GM18507 (cell line): ENCODE measurements around the gene CIP2A.
"Not testable (repeated sequence)": the region's sequence is repeated elsewhere in the genome, so short reads cannot be mapped to it uniquely, and the experiment has no call there.

Experiments
- DNase-seq: peaks from one replicate; pipeline ENCODE4 v3.0.0; 2011; ENCODE audit warnings: low read depth; ENCODE audit not compliant: insufficient read length; ENCODE audit errors: extremely low spot score
- FAIRE-seq: peaks from 2 replicates; lab custom pipeline; 2011; peaks lifted over from hg19 to GRCh38; lab: Jason Lieb, UNC

The CIP2A gene

DNA sequence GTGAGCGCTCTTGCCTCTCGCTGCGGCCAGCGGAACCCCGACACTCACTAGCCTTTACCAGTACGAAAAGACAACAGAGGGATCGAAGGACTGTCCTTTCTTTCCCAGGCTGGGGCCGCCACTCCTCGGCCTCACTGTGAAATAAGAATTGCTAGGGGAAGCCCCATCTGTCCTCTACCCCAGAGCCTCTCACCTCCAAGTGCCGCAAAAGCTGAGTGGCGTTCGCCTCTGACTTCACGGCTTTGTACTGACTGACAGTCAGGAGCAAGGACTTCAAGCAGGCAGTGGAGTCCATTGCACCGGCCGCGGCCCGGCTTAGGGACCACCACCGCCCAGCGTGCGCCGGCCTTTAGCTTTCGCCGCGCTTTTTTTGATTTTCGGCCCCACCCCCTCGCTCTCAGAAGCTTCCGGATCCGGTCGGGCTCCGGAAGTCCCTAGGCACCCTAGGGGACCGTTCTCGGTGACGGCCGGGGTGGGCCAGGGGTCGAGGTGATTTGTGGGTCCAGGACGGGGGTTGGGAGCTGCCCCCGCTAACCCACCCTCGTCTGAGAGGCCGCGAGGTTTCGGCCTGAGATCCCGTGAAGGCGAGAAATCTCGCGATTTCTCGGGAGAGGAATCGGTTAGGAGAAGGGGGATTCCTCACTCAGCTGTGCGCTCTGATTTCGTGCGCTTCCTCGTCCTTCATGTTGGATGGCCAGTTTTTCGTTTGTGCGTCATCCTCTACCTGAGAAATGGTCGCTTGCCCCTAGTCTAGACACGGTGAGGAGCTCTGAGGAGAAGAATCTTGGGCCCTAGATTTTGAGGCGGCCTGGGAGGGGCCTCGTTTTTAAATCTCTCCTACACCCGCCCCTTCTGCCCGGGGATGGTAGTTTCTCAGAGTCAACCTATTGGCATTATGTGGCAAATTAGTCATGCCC lies at the start of gene CIP2A, which contains the start of gene DZIP3:
Gene CIP2A (minus strand): TSS at position 358 of the 917 bp plus-strand sequence. CDS start 63 bp downstream, at position 295.
Gene DZIP3 (plus strand): TSS at position 642 of the 917 bp plus-strand sequence. CDS start 15,685 bp downstream, outside the sequence.
- FAIRE-seq (peak; percentile 94), DNase-seq (peak; percentile 83)

DNA sequence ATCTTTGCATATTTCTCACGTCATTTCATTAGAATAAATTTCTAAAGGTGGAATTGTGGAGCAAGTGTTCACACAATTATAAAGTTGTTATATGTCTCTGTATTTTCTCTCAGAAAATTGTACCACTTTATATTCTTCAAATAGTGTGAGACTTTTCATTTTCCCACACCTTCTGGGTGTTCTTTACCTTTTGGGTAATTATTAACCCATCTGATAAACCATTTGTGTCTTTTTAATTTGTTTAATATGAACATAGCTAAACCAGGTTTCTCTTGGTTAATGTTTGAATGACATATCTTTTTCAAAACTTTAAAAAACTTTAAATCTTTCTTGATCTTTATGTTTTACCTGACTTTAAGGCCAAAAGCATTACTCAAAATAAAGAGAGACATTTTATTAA lies 40.7 kb upstream of the CIP2A start:
- no peak for DNase-seq
- FAIRE-seq = no peak

DNA sequence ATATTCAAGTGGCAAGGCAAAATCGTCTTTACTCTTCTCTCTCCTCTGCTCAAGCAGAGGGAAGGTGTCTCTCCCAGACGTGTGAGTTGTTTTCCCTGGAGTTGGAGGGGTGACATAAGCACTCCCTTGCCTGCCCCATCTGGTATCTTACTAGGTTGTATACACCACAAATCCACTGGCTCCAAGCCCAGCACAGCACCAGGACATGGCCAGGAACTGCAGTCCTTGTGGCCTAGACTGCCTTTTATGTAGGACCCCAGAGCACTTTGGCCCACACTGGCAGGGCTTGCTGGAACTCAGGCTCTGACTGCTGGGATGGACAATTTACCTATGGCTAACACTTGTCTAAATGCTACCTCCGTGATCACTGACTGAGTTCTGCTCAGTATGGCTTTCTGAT lies 34.3 kb upstream of the CIP2A start:
- DNase-seq = no peak
- no peak for FAIRE-seq

DNA sequence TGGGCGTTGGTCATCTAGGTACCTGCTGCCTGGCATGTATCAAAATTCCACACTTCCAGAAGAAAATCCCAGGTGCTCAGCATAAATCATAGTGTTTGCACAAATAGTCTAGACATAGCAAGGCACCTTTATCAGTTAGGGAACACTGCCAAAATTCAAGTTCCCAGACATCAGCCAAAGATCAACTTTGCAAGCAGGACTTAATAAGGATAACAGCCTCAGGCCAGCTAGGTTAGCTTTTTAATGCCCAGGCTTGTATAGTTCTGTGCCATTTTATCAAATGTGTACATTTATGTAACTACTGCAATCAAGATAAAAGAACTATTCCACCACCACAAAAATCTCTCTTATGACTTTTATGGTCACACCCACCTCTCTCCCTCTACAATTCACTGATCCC lies 31.0 kb upstream of the CIP2A start:
- FAIRE-seq (no peak), DNase-seq (no peak)

DNA sequence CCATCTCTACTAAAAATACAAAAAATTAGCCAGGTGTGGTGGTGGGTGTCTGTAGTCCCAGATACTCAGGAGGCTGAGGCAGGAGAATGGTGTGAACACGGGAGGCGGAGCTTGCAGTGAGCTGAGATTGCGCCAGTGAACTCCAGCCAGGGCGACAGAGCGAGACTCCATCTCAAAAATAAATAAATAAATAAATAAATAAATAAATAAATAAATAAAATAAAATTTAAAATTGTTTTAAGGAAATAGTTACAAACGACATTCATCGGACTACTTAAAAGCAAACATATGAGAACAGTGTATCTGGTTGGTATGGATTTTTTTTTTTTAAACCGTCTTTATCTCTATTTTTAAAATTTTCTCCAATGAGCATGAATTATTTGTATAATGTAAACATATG lies 26.9 kb upstream of the CIP2A start:
- not testable (repeated sequence) for DNase-seq, FAIRE-seq

DNA sequence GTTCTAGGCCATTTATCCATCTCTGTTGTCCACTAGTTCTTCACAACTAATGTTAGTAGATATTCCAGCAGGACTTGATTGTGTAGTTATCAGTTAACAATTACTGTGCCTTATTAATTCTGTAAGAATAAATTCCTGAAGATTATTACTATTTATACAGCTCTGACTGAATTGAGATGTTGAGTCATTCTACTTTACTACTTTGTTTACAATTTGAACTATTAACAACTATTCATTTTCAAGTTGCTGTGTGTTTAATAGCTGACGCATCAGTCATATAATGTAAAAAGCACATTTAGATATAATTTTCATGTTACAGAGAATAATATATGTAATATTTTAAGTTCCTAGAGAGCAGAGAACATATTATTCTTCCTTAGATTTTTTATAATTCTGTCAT lies 21.4 kb upstream of the CIP2A start:
- FAIRE-seq (no peak), DNase-seq (no peak)

DNA sequence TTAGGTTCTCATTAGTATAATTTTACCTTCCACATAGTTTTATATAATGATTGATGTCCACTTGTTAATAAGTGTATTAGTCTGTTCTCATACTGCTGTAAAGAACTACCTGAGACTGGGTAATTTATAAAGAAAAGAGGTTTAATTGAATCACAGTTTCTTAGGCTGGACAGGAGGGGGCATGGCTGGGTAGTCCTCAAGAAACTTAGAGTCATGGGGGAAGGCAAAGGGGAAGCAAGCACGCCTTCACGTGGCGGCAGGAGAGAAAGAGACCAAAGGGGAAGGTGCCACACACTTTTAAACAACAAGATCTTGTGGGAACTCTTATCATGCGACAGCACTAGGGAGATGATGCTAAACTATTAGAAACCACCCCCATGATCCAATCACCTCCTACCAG lies 19.5 kb upstream of the CIP2A start:
- FAIRE-seq (no peak), DNase-seq (no peak)

DNA sequence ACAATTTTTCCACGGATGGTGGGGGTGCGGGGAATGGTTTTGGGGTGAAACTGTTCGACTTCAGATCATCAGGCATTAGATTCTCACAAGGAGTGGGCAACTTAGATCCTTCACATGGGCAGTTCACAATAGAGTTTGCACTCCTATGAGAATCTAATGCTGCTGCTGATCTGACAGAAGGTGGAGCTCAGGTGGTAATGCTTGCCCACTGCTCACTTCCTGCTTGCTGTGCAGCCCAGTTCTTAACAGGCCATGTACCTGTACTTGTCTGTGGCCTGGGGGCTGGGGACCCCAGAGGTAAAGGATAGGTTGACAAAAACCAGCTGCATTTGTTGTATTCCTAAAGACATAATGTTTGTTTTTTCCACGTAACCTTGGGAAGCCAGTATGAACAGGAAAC lies 16.3 kb upstream of the CIP2A start:
- DNase-seq (no peak), FAIRE-seq (no peak)

DNA sequence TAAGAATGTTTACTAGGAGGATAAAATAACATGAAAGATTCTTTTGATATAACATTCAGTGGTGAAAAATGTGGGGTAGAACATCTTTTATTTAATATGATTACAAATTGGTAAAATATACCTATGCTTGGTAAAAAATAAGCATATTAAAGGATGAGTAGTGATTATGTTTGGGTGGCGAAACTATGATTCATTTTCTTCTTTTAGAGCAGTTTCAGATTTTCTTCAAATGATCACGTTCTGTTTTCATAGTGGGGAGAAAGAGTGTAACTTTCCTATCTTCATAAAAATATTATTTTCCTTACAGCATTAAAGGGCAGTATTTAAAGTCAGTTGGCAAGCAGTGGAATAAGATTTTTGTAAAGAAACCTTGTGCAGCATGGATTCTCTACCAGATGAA lies 15.8 kb upstream of the CIP2A start:
- FAIRE-seq (no peak), DNase-seq (no peak)

DNA sequence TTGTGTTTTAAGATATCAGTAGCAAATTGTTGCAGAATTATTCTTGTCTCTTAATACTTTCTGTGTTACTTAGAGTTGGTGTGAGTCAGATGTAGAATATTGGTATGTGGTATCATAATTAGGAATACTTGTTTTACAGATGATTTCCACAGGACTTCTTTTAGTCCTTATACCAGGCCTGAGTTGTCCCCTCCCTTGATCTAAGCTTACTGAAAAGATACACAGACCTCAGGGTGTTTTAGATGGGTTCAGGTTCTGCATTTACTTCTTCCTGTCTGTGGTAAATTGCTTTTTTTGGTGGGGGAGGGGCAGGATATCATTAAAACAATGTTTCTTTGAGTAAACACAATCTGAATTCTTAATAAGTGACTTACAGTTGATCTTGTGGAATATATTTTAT lies 14.5 kb upstream of the CIP2A start:
- FAIRE-seq = peak; percentile 50
- no peak for DNase-seq

DNA sequence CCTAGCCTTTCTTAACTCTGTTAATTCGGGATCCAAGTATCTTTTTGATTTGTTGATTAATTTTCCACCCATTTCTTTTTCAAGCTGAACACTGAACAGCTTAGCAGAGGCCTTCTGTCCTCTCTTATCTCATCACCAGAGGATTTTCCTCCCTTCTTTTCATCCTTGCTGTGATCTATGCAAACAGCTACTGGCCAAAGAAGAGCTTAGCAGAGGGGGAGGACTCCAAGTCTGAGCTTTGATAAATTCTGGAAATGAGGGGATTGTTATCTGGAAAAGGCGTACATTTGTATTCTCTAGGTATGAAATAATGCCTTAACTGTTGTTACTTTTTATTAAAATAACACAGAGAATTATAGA lies 13.7 kb upstream of the CIP2A start:
- DNase-seq (no peak), FAIRE-seq (no peak)

DNA sequence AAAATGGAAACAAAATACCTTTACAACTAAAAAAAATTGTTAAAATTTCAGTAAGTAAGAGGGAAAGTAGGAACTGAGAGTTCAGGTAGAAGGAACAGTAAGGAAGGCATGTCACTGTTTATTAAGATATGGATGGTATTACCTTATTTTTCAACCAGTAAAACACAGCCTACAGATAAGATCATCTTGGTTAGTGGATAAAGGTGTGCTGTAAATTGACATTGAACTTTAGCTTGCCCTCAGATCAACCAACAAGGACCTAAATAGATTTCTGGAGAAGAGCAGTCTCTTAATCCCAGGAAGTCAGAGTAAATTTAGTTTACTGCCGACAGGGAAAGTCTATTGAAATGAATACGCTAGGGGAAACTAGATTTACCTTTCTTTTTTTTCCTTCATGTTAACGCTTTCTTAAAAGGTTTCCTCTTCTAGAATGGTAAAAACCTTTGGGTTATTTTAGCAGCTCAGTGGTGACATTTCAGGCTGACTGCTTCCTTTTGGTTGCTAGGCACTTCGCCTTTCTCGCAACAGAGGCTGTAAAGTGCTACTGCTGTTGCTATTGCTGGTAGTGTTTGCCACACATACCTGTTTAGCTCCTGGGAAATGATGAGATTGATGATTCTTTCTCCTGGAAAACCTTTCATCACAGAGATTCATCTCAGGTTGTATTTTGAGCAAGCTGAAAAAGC lies 13.2 kb upstream of the CIP2A start:
- FAIRE-seq = peak; percentile 51
- DNase-seq = no peak

DNA sequence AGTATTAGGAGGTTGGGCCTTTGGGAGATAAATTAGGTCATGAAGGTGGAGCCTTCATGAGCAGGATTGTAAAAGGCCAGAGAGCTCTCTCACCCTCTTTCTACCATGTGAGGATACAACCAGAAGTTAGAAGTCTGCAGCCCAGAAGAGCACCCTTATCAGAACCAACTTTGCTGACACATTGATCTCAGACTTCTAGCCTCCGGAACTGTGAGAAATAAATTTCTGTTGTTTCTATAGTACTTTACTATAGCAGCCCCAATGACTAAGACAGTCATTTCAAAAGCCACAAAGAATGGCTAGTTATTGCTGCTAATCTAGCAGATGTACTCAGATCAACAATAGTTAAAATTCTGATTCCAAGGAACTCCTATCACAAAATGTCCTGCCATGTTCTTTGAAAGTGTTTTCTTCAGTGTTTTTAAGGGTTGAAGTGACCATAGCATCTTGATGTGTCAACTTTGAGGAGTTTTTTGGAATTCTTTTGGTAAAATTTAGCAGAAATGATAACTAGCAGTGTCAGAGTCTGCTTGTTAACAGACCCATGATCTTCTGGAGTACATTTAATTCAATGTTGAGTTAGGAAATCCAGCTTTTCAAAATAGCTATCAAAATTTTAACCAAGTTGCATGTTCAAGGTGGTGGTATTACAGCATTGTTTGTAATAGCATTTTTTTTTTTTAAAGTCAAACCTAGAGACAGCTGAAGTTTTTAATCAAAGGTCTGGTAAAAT lies 10.6 kb upstream of the CIP2A start:
- DNase-seq = no peak
- FAIRE-seq = no peak

DNA sequence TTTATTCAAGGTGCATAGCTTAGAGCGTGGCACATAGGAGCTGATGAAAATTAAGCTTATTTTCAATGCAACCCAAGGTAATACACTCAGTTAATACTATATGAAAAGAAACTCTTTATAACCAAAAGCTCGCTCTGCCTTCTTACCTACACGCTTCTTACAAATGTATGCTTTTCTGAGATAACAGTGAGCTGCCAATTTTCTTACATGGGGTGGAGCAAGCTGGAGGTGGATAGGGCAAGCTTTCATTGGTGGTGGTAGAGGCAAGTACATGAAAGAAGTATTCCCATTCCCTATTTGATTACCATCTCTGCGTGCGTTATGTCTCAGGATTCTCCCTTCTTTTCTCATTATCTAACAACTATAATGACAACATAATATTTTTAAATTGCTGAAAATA lies 9.1 kb upstream of the CIP2A start:
- FAIRE-seq = no peak
- DNase-seq = no peak

DNA sequence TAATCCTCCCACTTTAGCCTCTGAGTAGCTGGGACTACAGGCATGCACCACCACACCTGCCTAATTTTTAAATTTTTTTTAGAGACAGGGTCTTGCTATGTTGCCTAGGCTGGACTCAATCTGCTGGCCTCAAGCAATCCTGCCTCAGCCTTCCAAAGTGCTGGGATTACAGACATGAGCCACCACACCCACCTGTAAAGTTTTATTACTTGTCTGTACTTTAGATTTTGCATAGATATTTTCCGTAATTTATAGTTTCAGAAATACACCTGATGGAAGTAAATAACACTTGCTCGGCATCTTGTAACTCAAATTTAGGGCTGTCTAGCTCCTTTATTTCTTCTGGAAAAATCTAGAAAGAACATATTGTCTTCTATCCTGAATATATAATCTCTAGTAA lies 6.1 kb upstream of the CIP2A start:
- no peak for FAIRE-seq

DNA sequence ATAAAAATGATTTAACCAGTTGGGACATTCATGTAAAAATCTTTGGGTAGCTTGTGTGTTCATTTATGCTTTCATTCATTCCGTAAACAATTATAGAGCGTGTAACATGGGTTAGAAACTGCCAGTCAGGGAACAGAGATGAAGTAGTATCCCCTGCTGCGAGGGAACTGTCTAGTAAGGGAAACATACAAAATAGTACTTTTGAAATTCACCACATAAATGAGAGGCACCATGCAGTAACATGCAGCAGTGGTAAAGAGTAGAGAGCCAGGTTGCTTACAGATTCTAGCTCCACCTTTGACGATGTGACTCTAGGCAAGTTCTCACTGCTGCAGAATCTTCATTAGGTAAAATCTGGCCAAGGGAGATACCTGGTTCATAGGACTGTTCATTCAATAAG lies 1.2 kb upstream of the CIP2A start:
- DNase-seq (no peak), FAIRE-seq (no peak)

More for the DNA sequence above, 6.1 kb upstream of the CIP2A start:
- DNase-seq = no peak

DNA sequence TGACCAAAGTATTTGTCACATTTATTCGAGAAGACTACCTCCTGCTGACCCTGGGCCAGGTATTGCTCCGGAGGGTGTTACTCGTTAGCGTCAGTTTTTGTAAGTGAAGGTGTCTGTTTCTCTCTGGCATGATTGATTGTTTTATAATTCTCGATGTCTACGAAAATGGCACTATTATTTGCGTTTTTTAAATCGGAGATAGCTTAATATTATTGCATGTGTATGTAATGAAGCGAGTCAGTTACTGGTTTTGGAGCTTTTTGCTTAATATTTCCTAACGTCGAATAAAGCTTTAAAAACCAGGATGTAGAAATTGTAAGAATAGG lies 723 bp upstream of the CIP2A start:
- no peak for DNase-seq
- FAIRE-seq = no peak

DNA sequence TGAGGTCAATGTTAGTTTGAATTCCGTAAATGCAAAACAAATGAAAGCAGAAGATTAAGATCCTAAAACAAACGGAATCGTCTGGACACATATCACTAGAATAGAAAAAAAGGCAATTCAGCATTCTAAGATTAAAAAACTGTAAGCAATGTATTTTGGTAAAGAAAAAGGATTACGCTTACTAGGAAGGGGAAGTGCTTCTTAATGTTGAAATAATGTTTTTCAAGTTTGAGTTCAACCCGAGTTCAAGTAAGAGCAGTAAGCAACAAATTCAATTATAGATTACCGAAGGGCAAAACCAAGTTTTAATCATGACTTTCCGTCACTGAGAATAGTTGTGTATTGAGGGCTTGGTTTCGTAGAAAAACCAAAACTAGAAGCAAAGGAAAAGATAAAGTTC lies 637 bp downstream of the CIP2A start:
- FAIRE-seq (peak; percentile 31), DNase-seq (no peak)

DNA sequence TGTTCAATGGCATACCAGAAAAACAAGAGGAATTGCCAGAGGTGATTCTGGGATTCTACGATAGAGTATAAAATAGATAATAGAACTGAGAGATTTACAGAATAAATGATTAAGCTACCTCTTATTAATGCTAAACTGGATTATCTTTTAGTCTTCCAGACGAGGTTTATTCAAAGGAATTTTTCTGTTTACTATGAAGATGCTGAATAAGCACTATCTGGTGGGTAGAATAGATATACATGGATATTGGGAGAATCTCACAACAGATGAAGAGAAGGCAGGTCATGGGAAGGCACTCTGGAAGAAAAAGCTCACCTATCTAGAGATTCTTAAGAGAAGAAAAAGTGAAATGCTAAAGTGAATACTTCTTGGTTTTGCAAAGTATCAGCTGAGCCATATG lies 11.2 kb downstream of the CIP2A start:
- FAIRE-seq (no peak), DNase-seq (no peak)

DNA sequence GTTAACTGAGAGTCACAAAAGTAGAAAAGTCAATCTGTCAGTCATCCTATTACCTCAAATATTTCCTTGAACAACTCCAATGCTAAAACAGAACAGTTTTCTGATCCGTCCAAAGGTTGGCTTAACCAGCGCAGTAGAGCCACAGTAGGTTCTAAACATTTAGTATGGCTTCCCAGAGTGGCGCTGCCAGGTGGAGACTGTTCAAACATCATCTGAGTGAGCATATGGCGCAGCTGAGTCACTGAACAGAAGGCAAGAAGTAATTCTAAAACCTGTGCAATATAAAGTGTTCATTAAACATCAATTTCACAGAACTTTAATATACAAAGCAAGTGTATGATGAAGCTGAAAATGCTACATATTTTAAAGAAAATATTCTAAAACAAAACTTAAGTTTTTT lies 19.9 kb downstream of the CIP2A start:
- DNase-seq = no peak
- FAIRE-seq = peak; percentile 44
